ENCODE measurements around the gene PPP1R3F.

- TF ChIP-seq POLR2AphosphoS5 (IDR thresholded peaks at IDR 0.05; ENCODE audit: borderline replicate concordance, low read depth, low read length) (no peak), EZH2 (IDR thresholded peaks at IDR 0.05) (no peak)
Measured at GRCh38 chrX:49303346-49303745, 33.8 kb downstream of the PPP1R3F start, which contains the start of gene GAGE10.

All from SK-N-MC (cell line).